ENCODE data around the gene LNX1.
A peak's percentile ranks its signal among the peaks of the same experiment; 100 is the strongest.

LNX1 gene

GRCh38 chr4:53511014-53511413 lies 80.3 kb downstream of the LNX1 start:
- intact Hi-C loops (cut with DNase I) = no loop called here
- DNase-seq = no peak

DNA sequence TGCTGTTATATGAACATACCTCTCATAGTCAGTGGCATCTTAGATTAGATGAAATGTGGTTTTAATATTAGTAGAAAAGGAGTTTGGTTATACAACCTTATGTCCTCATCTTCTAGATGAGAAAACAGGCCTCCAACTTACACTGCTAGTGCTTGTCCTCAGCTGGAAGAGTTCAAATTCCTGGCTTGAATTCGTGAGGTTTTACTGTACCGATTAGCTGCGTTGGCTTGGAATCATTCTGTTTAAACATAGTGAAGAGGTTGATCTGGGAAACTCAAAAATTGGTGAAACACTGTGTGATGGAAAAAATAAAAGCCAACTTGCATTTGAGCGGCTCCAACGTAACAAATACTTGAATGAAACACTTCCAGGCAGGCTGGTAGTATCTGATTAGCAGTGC lies 81.0 kb downstream of the LNX1 start:
- intact Hi-C loops (cut with DNase I) = no loop called here

DNA sequence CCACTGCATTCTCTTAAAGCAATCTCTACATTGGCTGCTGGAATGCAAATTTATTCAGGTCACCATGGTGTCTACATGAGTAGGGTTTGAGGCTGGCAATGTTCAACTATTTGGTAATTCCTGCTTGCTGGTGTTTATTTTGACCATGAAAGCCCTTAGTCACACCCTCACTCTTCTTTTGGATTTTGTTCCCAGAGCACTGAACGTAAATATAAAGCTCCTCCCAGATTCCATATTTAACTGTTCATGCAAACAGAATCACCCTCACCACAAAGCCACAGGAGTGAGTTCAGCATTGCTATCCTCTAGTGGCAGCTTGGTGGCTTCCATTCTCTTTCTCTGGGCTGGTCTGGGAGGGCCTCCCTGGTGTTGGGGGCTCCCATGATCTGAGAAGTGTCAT lies 82.8 kb downstream of the LNX1 start:
- intact Hi-C loops (cut with DNase I) = no loop called here

More for the DNA sequence above, 81.0 kb downstream of the LNX1 start:
- DNase-seq = no peak

GRCh38 chr4:53507671-53508286 lies 83.5 kb downstream of the LNX1 start:
- no peak for DNase-seq
- intact Hi-C loops (cut with DNase I) = no loop called here

More for the DNA sequence above, 82.8 kb downstream of the LNX1 start:
- no peak for DNase-seq

DNA sequence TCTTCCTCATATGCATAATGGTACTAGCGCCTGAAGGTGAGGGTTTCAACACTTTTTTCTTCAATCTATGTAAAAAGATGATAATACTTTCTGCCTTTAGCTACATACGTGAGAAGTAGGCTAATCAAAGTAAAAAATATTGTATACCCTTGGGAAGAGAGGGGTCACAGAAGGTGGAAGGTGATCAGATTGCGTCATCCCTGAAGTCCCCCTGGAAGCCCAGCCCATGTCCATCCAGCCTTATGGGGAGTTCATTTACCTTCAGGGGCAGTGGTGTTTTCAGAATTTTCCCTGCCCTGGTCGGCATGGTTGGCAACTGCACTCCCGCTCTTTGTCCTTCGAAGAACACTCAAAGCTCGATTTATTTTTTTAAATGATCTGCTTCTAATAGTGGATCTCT lies 84.2 kb downstream of the LNX1 start:
- intact Hi-C loops (cut with DNase I) = no loop called here
- no peak for DNase-seq

DNA sequence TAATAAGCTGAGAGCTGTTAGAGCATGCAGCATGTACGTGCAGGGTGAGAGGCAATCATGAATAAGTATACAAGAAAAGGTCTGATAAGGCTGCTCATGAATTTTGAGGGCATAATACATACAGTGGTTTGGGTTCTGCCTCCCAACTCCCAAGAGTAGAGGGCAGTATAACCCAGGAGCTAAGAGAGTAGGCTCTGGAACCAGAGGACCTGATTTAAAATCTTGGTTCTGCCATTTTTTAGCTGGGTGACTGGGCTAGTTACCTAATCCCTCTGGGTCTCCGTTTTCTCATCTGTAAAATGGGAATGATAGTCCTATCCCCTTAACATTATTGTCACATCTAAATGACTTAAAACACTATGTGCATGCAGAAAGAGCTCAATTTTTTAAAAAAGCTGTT lies 85.3 kb downstream of the LNX1 start:
- intact Hi-C loops (cut with DNase I) = no loop called here

DNA sequence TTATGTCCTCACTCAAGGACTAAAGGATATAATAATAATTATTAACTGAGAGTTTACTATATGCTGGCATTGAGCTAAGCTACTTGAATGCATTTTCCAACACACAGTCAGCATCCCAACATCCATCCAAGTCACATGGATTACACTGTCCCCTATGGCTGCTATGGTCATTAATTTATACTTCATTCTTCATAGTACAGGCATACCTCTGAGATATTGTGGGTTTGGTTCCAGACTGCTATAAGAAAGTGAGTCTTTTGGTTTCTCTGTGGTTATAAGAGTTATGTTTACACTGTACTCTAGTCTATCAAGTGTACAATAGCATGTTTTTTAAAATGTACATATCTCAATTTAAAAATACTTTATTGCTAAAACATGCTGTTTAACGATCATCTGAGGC lies 89.2 kb downstream of the LNX1 start:
- intact Hi-C loops (cut with DNase I) = no loop called here
- DNase-seq = no peak

More for the DNA sequence above, 85.3 kb downstream of the LNX1 start:
- no peak for DNase-seq

- DNase-seq = no peak
Measured at GRCh38 chr4:53501561-53501960, 89.7 kb downstream of the LNX1 start.

GRCh38 chr4:53500546-53500945 lies 90.7 kb downstream of the LNX1 start:
- intact Hi-C loops (cut with DNase I) = no loop called here
- no peak for DNase-seq

More at GRCh38 chr4:53501561-53501960, 89.7 kb downstream of the LNX1 start:
- intact Hi-C loops (cut with DNase I) = no loop called here

GRCh38 chr4:53499791-53500190 lies 91.5 kb downstream of the LNX1 start:
- intact Hi-C loops (cut with DNase I) = no loop called here
- DNase-seq = no peak

- no peak for DNase-seq
- intact Hi-C loops (cut with DNase I) = no loop called here
Measured at GRCh38 chr4:53498706-53499105, 92.6 kb downstream of the LNX1 start.

DNA sequence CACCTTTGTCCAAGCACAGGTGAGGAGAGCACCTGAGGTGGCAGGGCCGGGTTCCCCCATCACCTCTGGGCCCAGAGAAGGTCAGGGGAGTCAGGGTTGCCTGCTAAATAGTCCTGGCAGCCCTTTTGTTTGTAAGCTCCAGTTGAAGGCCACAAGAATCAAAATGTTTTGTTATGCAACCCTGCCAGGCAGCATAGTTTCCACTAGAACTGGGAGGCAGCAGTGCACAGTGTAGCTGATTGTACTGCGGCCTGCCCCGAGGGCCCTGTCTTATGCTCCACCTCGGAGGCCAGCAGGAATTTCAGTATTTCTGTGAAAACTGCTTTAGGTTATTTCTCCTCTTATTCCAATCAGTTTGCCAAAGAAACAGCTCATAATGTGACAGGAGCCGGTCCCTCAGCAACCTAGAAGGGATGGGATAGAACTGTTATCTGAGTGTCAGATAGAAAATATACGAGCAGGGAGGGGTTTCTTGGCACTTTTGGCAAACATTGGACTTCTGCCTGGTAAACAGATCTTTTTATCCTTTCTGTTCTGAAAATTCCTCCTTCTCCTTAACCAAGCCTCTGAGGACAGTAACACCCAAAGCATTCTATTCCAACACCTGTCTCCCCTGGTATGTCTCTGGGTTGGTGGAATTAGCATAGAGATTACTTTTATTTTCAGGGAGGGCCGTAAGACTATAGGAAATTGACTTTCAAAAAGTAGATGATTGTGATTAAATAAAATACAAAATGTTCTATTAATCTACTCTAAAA lies 93.6 kb downstream of the LNX1 start:
- DNase-seq = no peak
- intact Hi-C loops (cut with DNase I) = no loop called here

- intact Hi-C loops (cut with DNase I) = no loop called here
Measured at GRCh38 chr4:53494851-53495250, 96.4 kb downstream of the LNX1 start.

DNA sequence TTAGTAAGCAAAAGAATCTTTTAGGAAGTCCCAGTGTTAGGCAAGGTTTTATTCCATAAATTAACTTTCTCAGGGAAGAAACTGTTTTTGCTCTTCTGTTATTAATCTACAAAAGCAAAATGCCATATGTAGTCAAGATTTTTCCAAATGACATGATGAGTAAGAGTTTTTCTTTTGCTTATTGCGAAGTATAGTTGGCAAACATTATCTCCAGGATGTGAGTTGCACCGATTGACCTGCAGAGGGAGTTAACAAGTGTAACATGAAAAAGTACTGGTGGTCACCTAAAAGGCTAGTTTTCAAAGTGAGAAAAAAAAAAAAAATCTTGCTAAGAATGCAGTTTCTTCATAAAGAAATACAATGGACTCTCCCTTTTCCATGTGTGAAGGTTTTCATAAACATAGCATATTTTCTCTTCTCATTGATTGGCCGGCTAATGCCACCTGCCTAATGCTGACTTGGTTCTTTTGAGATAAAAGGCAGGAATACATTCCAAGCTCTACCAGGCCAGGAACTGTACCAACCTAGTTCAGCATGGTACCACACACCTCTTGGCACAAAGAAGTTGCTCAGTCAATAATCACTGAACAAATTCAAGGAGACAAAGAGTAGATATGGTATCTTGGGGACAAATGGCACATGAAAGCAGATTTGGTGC lies 100.2 kb downstream of the LNX1 start:
- DNase-seq = peak in 2 of 42 donors; percentile 15 to 43
- intact Hi-C loops (cut with DNase I) = no loop called here

More at GRCh38 chr4:53494851-53495250, 96.4 kb downstream of the LNX1 start:
- DNase-seq = no peak

DNA sequence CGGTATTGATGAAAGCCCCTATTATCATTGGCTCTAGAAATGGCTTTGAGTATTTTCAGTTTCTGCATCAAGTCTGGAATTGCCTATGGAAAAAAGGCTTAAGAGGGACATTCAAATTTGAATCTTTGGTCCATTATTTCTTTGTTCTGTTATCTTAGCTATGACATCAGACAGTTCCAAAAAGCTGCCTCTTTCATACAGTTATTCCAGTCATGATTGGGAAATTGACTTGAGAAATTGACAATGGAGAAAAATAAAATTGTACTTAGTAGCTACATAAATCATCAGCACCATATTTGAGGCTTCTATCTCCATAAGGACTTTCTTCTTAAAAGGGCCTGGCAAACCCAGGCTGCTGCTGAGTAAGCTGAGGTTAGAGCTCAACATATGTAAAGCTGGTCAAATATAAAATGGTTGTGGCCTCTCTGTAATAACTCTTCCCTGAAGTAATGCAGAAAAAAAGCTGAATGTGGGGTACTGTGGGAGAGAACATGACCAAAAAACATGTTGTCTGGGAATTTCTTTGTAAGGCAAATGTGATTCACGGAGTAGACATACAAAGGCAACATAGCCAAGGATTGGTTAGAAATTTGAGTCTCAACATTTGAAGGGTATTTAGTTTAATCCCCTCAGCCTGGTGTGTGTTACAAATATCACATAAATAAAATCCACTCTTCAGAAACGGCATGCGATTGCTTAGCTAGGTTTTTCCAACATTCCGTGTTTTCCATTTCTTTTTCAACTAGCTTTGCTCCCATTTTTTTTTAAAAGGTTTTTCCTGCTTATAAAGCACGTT lies 100.9 kb downstream of the LNX1 start:
- intact Hi-C loops (cut with DNase I) = no loop called here
- DNase-seq = no peak

DNA sequence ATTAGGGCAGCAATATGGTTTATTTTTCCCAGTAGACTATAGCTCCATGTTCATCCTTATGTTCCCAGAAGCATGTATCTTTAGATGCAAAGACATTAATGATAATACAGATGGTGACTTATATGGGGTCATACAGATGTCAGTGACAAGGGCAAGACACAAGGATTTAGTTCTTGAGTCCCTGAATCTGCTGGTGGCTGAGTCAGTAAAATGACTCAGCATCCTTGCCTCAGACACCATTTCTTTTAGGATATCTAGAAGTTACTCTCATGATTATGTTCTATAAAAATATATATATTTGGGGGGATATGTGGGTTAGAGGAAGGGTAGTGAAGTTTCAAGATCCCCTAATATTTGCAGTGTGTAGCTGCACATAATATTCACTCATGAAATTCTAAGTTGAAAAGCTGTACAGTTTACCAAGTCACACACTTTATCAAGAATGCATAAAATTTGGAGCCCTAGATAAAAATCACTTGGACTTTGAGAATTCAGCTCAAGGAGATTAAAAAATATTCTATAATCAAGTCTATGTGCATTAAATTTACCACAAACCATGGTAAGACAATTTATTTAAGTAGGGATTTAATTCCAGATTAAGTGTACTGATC lies 101.9 kb downstream of the LNX1 start:
- intact Hi-C loops (cut with DNase I) = no loop called here

DNA sequence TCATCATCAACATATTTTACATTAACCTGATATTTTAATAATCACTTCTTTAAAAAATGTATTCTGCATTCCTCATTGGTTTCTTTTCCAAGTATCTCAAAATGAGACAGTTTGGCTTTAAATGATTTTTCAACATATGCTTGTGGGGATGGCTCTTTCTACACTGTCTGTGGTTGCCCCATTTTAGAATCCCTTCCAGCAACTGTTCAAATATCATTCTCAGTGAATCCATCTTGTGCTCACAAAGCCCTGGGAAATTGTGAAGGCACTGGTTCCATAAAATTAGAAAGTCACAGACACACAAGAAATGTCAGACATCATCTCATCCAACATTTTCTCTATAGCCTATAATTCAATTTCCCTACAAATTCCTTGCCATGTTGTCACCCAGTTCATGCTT lies 103.5 kb downstream of the LNX1 start:
- no peak for DNase-seq
- intact Hi-C loops (cut with DNase I) = no loop called here

More for the DNA sequence above, 101.9 kb downstream of the LNX1 start:
- no peak for DNase-seq

- intact Hi-C loops (cut with DNase I) = no loop called here
- no peak for DNase-seq
Measured at GRCh38 chr4:53485658-53486040, 105.6 kb downstream of the LNX1 start.

Measured in head of caudate nucleus (tissue), 42 donors.